Stimulated activated CD8-positive, alpha-beta memory T cell treated with anti-CD3 and anti-CD28 coated beads, Interleukin-7, amount 100 ng/mL, for 4 hours (primary cell): ENCODE data around the gene COL4A1.

Experiments used
- DNase-seq, 2 donors: peaks; one replicate each; pipeline ENCODE4 v3.0.0-alpha.2; 2020; ENCODE audit warnings: low read depth in 2 of 2

The COL4A1 gene

DNA sequence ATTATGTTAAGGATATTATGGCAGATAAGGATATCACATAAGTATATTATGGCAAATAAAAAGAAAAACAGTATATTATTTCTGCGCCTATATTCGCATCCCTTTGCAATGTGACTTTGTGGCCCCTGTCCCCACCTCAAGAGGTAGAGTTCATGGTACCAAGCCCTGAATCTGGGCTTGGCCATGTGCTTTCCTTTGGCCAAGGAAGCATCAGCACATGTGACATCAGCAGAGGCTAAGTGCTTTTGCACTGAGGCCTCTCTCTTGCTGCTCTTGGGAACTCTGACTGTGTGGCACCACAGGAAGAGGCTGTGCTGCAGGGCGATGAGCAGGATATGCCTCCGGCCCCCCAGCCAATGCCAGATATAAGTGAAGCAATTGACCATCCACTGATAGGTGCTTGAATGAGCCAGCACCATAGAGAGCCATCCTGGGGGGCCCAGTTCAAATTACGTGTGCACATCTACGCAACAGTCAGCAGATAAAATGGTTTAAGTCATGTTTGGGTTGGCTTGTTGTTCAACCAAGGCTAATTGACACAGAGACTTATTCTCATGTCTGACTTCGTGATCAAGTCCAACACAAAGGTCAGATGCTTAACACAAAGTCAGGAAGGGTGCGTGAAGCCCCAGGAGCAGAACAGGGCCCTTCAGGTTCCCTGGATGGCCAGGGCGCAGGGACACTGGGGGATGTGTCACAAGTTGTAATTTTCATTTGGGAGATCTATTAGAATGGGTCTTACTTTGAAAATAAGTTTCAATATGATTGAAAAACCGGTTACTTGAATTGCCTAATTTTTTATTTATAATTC is 173.3 kb downstream of the COL4A1 start:
- DNase-seq = no peak

DNA sequence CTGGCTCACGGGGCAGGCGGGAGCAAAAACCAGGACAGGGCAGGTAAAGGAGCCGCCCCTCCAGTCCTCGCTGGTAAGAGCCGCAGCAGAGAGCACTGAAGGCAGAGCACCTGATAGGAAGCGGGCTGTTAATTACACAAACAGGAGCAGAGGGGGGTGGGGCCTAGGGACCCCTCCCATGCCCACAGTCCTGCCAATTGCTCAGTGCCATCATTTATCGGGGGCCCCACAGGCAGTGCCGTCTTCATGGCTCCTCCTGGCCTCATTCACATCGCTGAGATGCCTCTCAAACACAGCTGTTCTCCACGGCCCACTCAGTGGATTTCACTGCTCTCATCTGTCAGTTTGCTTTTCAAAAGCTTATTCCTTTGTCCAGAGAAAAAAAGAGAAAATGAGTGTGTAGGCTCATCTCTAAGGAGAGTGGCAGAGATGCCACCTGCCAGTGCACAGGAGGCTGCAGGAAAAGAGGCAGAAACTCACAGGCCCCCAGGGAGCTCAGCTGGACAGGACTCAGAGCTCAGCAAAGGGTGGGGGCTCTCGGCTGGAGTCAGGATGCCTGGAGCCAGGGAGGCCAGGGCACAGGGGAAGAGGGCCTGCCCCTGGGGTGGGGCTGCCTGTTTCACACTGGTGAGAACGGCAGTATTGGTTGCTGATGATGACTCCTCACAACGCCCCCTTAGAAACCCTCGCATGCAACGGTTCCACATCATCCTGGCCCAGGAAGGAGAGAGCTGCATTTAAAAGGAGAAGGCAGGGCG is 174.6 kb downstream of the COL4A1 start:
- DNase-seq = no peak

DNA sequence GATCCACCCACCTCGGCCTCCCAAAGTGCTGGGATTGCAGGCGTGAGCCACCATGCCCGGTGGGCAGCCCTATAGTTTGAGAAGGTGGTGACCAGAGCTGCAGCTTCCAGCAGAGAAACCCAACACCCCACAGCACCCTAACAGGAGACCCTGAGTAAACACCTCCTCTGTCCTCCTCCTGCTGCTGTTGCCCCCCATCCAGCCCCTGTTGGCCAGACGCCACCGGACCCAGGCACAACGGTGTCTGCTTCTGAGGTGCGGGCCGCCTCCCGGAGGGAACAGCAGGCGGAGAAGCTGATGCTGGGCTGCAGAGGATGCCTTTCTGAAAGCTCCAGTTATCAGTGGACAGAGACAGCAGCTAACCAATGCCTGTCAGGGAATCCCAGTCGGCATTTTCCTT is 175.5 kb downstream of the COL4A1 start:
- no peak for DNase-seq

DNA sequence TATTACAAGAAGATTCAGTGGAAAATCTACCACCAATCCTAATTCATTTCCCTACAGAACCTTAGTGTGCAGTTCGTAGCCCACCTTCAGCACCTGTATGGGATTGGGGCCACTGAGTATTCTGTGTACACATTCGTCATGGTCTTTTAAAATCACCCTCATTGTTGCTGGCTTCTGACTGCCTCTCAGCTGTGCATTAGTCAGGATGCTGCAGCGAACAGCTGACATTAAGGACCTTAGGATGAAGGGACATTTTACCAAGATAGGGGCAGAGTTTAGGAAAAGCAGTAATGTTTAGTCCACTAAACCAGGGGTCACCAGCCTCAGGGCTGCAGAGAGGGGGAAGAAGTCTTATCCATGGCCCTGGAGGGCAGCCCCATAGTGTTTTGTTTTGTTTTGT is 176.5 kb downstream of the COL4A1 start:
- no peak for DNase-seq

DNA sequence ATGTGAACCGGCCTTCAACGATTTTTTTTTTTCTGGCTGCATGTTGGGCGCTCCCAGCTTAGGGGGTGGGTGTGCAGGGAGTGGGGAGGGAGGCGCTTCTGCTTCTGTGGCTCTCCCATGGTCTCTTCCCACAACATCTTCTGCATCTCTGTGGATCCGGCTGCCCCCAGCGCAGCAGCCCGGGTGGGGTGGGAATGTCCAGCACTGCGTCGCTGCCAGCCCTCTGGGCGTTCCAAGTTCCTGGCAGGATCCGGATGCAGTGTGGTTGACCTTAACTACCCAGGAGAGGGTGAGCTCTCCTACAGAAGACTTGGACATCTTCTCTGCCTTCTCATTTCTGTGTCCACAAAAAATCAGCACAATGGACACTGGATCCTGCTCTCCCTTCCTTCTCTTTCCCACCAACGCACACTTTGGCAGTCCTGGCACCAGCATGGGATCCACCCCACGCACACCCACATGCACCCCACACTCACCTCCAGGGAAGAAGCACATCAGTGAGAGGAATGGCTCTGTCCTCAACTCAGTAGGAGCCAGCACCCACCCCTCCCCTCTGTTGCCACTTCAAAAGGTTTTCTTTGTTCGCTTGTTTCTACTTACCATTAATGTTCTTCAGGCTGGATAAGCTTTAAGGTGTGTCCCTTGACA is 177.3 kb downstream of the COL4A1 start:
- DNase-seq = no peak

DNA sequence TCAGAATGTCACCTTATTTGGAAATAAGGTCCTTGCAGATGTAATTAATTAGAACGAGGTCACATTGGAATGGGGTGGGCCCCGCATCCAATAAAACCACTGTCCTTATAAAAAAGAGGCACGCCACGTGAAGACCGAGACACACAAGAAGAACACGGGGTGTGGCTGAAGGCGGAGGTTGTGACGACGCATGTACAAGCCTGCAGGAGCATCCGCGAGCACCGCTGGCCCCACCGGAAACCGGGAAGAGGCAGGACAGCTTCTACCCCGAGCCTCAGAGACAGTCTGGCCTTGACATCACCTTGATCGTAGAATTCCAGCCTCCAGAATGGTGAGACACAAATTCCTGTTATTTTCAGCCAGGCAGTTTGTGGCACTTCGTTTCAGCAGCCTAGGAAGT is 177.9 kb downstream of the COL4A1 start:
- DNase-seq = no peak

DNA sequence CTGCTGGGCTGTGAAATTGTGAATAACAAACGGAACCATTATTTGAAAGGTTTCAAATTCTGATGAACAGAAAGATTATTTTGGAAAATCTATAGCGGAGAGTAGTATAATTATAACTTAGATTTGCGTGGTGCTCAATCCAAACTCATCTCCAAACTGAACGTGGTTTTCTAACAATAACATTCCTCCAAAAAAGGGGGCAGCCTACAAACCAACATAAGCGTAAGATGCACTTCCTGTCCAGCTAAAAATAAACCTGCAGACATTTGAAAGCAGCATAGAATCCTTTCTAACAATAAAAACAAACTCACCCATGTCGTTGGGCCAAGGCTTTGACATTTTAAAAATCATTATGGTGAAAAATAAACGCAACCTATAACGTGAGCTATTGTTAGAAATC is 178.4 kb downstream of the COL4A1 start:
- no peak for DNase-seq

DNA sequence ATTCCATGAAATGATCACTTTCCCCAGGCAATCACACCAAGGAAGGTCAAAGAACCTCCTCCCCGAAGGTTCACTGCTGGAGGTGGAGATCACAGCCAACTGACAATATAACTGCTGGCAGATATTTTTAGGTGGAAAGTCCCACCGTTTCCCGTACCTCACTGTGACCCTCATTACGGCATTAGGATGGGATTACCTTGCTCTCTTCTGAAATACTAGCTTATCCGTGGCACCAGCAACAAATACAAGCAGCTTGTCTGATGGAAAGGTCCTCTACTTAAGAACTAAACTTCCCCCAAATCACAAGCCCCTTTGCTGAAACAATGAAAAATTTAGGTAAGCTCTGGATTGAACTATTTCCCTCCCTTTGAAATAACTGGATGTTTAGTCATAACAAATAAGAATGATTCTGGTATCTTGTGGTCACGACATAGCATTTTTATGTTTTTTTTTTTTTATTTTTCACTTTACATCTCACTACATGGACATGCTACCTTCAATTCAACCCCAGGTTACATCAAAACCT is 178.9 kb downstream of the COL4A1 start:
- DNase-seq = no peak

DNA sequence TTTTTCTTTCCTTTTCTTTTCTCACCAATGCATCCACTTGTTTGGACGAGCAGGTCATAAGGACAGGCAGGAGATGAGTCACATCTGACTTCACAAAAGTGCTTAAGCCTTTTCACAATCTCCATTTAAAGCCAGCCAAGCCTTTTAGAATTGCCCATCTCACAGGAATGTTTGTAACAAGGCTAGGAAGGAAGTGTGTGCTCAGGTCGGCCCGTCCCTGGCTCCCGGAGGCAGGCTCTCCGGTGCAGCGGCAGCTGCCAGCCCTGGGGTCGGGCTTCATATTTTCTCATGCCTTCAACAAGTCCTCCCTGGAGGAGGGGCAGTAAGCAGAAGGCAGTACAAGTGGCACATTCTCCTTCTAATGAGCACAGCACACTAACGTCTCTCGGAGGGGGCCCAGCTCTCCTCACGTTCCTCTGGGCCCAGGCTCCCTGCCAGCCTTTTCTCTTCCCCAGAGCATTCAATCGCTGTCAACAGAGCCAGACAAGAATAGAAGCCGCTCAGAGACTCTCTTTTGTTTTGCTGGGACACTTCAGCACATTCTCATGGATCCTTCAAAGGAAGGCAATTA is 180.5 kb downstream of the COL4A1 start:
- no peak for DNase-seq

DNA sequence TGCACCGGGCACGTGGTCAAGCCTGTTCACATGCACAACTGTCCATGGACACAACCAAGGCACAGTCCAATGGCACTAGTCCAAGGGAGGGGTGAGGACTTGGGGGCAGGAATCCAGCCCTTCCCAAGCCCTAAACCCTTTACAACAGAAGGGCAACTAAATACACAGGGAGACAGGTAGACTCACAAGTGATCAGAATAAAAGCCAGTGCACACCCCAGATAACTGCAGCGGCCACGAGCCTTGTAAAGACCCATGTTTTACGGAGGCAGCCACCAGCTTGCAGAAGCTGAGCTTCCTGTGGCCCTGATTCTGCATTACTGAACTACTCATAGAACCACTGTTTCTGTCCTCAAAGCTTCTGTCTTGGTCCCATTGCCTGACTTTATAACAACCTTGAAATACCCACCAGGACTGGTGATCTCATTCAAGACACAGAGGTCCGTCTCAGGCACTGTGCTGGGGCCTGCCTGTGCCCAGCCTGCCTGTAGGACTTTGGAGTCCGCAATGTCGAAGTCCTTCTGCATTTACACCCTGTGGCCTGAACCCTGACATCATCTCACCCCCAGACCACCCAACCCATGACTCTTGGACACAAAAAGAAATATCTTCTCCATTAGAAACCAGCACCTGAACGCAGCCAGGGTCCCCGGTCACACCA is 181.2 kb downstream of the COL4A1 start:
- no peak for DNase-seq

DNA sequence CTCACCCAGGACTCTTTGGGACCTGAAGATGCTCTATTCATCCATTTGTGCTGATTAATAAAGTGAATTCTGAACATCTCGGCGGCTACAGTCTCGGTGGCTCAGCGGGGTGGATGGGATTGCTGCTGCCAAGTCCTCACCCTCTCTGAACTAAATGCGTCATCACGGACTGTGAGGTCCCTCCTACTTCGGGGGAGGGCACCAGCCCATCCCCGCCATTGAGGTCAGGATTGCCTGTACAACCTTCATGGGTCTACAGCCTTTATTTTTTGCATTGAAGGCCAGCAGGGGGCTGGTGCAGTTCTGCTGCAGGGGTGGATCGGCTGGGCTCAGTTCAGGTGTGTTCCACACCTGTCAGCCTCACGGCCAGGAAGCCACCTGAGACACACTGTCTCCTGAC is 181.8 kb downstream of the COL4A1 start:
- no peak for DNase-seq

DNA sequence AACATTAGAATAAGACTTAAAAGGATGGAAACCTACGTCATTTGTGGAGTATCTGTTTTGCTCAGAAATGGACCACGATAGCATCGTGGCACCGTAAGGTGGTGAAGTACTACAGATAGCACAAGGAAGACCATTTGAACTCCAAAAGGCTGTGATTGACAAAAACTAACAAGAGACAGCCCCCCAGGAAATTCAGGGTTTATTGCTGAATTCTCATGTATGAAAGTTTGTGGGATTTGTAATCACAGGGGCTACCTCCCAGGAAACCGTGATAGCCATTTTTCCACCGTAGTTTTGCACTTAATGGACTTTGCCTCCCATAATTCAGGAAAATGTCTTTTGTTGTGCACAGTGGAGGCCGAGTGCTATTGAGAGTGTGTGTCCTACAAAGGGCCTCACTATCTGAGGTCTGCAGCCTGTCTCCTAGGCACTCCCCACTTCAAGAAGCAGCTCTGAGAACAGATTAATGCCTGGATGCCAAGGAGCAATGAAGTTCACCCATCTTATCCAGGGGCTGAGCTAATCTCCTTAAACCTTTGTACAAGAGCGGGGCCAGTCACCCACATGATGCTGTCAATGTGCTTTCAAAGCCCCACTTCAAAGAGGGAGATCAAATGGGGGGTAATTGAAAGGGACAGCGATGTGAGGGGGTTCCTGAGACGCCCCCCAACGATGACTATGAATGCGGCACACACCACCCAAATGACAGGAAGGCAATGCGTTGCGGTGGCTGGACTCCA is 182.6 kb downstream of the COL4A1 start:
- DNase-seq = no peak

DNA sequence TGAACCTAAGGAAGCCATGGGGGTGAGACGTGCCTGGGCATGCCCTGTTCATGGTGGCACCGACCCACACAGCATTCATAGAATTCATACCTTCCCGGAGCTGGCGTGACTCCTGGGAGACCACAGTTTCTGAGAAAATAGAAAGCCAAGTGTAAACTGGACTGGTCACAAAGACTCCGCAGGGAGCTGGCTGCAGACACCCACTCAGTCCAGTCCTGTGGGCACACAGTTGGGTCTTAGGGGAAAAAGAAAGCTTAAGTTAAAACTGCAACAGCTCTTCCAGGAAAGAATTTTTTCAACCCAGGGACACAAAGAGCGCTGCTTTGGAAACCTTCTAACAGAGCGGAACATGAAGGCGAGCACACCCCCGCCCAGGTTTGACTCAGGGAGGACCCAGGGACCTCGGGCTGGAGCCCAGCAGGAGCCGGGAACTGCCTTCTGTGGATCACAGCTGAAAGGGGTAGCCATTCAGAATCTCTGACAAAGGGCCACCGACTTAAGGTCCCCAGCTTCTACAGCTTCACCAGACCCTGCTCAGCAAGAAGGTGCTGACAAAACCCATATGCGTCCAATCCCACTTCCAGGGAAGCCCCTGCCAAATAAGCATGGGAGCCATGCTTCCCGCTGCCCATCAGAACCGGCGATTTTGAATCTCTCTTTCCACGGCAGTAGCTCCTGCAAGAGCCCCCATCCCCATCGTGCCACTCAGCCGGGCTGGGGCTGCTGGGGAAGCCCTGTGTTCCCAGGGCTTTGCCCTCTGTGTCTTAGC is 183.7 kb downstream of the COL4A1 start:
- no peak for DNase-seq

DNA sequence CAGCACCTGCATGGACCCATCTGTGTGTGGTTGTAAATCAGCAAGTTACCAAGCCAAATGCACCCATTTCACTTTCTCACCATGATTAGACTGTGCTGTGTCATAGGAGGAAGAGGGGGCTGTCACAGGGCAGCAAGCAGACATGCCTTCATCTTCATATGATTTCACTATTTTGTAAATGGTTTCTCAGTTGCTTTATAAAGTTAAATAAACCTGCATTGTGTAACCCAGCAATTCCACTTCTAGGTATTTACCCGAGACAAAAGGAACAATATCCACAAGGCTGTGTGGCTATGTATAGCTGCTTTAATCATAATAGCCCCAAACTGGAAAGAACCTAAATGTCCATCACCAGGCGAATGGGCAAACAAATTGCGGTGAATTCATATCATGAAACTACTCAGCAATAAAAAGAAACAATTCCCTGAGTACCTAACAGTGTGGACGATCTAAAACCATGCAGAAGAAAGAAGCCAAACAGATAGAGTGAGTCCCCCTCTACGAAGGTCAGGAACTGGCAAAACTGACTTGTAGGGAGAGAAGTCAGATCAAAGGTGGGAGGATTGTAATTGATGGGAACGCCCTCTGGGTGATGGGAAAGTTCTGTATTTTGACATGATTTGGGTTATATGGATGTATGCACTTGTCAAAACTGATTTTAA is 185.4 kb downstream of the COL4A1 start:
- no peak for DNase-seq

DNA sequence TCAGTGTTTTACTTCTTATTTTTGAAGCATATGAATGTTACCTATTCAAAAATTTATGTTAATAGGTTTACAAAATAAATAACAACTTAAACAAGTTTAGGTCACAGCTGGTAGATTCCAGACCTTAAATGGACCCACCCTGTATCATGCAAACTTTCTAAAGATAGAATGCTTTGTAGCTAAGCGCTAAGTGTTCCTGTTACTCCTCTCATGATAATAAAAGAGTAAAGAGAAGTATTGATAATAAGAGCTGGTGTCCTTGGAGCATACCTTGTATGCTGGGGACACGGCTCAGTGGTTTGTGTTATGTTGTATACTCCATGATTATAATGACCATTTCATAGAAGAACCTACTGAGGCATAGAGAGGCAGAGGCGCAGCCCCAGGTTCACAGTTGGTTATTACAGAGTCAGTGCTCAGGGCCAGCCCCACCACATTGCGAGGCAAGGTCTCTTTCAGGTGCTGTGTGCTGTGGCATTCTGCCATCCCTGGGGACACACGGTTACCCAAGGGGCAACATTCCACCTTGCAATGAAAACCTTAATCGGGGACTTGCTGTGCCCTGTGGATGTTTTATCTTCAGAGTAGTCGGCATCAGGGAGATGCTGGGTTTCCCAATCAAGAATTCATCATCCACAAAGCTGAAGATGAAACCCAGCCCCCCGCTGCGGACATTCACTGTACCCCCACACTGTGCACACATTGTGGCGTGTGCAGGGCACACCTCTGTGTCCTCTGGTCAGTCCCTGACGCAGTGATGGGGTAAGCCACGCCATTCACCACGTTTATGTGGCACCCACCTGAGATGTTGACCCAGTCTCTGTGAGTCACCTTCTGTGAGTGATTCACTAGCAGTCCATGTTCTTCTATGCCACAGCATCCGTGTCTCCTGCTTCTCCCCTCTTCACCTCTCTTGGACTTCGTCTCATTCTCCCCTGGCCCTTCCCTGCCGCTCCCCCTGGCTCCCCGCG is 186.7 kb downstream of the COL4A1 start:
- no peak for DNase-seq

DNA sequence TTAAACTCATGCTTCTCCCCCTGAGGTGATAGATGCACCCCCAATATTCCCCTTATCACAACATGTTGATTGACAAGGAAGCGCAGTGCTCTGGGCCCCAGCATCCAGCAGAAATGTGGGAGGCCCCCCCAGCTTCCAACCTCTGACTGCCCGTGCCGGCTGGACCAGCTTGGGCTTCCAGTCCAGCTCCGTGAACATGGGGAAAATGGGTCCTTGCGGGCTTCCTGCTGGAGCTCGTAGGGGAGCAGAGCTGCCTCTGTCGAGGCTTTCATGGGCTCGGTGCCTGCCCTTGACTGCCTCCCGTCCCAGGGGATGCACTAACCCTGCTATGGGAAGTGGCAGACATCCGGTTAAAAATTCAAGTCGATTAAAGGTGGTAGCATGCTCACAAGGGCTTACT is 188.9 kb downstream of the COL4A1 start:
- no peak for DNase-seq

DNA sequence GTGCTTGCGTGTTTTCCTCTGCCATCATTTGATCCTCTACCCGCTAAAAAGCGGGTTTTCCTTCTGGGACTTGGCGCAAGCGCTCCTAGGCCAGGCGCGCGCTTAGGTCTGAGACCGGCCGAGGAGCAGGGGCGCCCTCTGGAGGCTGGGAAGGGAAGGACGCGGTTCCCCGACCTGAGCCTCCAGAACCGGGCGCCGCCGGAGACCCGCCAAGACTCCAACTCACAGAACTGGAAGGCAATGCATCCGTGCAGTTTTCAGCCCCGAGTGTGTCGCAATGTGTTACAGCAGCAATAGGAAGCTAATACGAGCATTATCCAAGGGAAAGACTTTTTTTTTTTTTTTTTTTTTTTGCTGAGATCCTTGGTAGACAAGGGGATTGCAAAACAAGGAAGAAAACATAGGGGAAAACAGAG is 190.9 kb downstream of the COL4A1 start:
- no peak for DNase-seq

DNA sequence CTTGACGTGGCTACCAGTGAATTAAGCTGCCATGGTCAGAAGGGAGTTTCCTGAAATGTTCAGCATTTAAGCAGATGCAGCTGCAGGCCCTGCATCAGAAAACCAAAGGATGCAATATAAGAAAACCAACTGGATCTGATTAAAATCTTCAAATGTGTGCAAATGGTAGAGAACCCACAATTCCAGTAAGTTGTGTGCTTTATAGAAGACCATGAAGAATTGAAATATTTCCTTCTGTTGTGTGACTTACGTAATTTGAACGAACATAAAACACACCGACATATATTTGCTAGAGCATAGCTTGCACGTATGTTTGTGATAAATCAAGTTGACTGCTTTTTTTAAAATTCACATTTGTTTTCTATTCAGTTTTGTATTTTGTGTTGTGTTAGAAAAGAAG is 191.4 kb downstream of the COL4A1 start:
- DNase-seq = no peak
